H9 (cell line): ENCODE measurements around the gene CORO1C. TPM values are rescaled to one million over a fixed set of nuclear protein-coding genes. Genes with fewer than 3 reads are reported as not detected.

Experiments used
- DNase-seq: peaks from one replicate; pipeline ENCODE4 v3.0.0-alpha.2; 2017
- H2AFZ ChIP-seq: one replicate; pipeline ENCODE4 v1.6.1; 2013; ENCODE audit warnings: mild to moderate bottlenecking, low read length, control low read depth, moderate library complexity
- H2AK5ac ChIP-seq: 2 replicates; pipeline ENCODE4 v1.6.1; 2013; ENCODE audit warnings: low read length, control low read depth, mixed read lengths; ENCODE audit not compliant: insufficient read length
- H2BK120ac ChIP-seq: one replicate; pipeline ENCODE4 v1.6.1; 2013; ENCODE audit warnings: low read depth, mild to moderate bottlenecking, low read length, control low read depth, inconsistent platforms; ENCODE audit not compliant: poor library complexity, severe bottlenecking
- H2BK12ac ChIP-seq: 2 replicates; pipeline ENCODE4 v1.6.1; 2013; ENCODE audit warnings: low read length, control low read depth, mixed read lengths, low read depth; ENCODE audit not compliant: insufficient read length
- H2BK15ac ChIP-seq: 2 replicates; pipeline ENCODE4 v1.6.1; 2013; ENCODE audit warnings: low read depth, low read length, control low read depth
- H2BK20ac ChIP-seq: one replicate; pipeline ENCODE4 v1.6.1; 2013; ENCODE audit warnings: low read depth, mild to moderate bottlenecking, low read length, control low read depth, inconsistent platforms; ENCODE audit not compliant: poor library complexity, severe bottlenecking
- H2BK5ac ChIP-seq: 2 replicates; pipeline ENCODE4 v1.6.1; 2013; ENCODE audit warnings: low read length, control low read depth, mixed read lengths; ENCODE audit not compliant: insufficient read length
- H3K14ac ChIP-seq: 2 replicates; pipeline ENCODE4 v1.6.1; 2013; ENCODE audit warnings: low read length, control low read depth; ENCODE audit not compliant: insufficient read depth
- H3K18ac ChIP-seq: 2 replicates; pipeline ENCODE4 v1.6.1; 2013; ENCODE audit warnings: low read depth, mild to moderate bottlenecking, mixed read lengths, low read length, control low read depth; ENCODE audit not compliant: insufficient read length
- H3K23ac ChIP-seq: 2 replicates; pipeline ENCODE4 v1.6.1; 2013; ENCODE audit warnings: low read length, control low read depth, mixed read lengths, low read depth; ENCODE audit not compliant: insufficient read length
- H3K23me2 ChIP-seq: 2 replicates; pipeline ENCODE4 v1.6.1; 2013; ENCODE audit warnings: low read depth, mild to moderate bottlenecking, mixed read lengths, low read length, control low read depth; ENCODE audit not compliant: insufficient read length, poor library complexity, severe bottlenecking
- H3K27ac ChIP-seq: 2 replicates; pipeline ENCODE4 v1.5.1; 2013; ENCODE audit warnings: low read length, control low read depth, mixed read lengths, low read depth; ENCODE audit not compliant: insufficient read length
- H3K27me3 ChIP-seq: 2 replicates; pipeline ENCODE4 v1.6.1; 2013; ENCODE audit warnings: low read length, control low read depth, inconsistent platforms; ENCODE audit not compliant: insufficient read depth
- H3K4ac ChIP-seq: 2 replicates; pipeline ENCODE4 v1.6.1; 2013; ENCODE audit warnings: low read depth, mild to moderate bottlenecking, control low read depth, inconsistent platforms, low read length, moderate library complexity
- H3K4me1 ChIP-seq: 2 replicates; pipeline ENCODE4 v1.6.1; 2013; ENCODE audit warnings: low read length, control low read depth, inconsistent platforms; ENCODE audit not compliant: insufficient read depth
- H3K4me2 ChIP-seq: 2 replicates; pipeline ENCODE4 v1.6.1; 2013; ENCODE audit warnings: low read length, control low read depth, mixed read lengths; ENCODE audit not compliant: insufficient read length, insufficient read depth
- H3K56ac ChIP-seq: 2 replicates; pipeline ENCODE4 v1.6.1; 2013; ENCODE audit warnings: low read depth, mild to moderate bottlenecking, mixed read lengths, low read length, control low read depth; ENCODE audit not compliant: insufficient read length
- H3K79me1 ChIP-seq: 2 replicates; pipeline ENCODE4 v1.6.1; 2013; ENCODE audit warnings: low read depth, mild to moderate bottlenecking, moderate library complexity, low read length, control low read depth, inconsistent platforms; ENCODE audit not compliant: insufficient read depth, poor library complexity, severe bottlenecking
- H3K79me2 ChIP-seq: 2 replicates; pipeline ENCODE4 v1.6.1; 2013; ENCODE audit warnings: low read length, control low read depth, inconsistent platforms; ENCODE audit not compliant: insufficient read depth
- H3K9ac ChIP-seq: 2 replicates; pipeline ENCODE4 v1.6.1; 2013; ENCODE audit warnings: low read length, control low read depth, mixed read lengths; ENCODE audit not compliant: insufficient read length; ENCODE audit errors: extremely low read depth
- H3K9me3 ChIP-seq: one replicate; pipeline ENCODE4 v1.6.1; 2013; ENCODE audit warnings: low read depth, low read length, inconsistent platforms; ENCODE audit not compliant: control insufficient read depth
- H3T11ph ChIP-seq: one replicate; pipeline ENCODE4 v1.6.1; 2013; ENCODE audit warnings: mild to moderate bottlenecking, low read length, control low read depth, inconsistent platforms
- H4K20me1 ChIP-seq: one replicate; pipeline ENCODE4 v1.6.1; 2013; ENCODE audit not compliant: control insufficient read depth, insufficient read length, insufficient read depth
- H4K5ac ChIP-seq: 2 replicates; pipeline ENCODE4 v1.6.1; 2013; ENCODE audit warnings: low read depth, mild to moderate bottlenecking, mixed read lengths, low read length, control low read depth; ENCODE audit not compliant: insufficient read length
- H4K8ac ChIP-seq: replicated peaks from 2 replicates; pipeline ENCODE4 v1.6.1; 2013; ENCODE audit warnings: low read length, control low read depth, mixed read lengths, low read depth; ENCODE audit not compliant: insufficient read length
- H4K91ac ChIP-seq: 2 replicates; pipeline ENCODE4 v1.6.1; 2013; ENCODE audit warnings: low read depth, mild to moderate bottlenecking, moderate library complexity, mixed read lengths, low read length, control low read depth; ENCODE audit not compliant: insufficient read length
- H3K27ac Mint-ChIP-seq, 3 experiments: 2 replicates in 2 of 3; 3 replicates in 1 of 3; pipeline ENCODE4 v1.8.0; 2020 to 2021; ENCODE audit warnings: mixed read lengths in 3 of 3, mild to moderate bottlenecking in 1 of 3, moderate library complexity in 1 of 3
- H3K27me3 Mint-ChIP-seq: 2 replicates; pipeline ENCODE4 v1.8.0; 2021; ENCODE audit warnings: low read depth, mild to moderate bottlenecking, moderate library complexity, mixed read lengths
- H3K36me3 Mint-ChIP-seq, 3 experiments: 2 replicates in 2 of 3; 3 replicates in 1 of 3; pipeline ENCODE4 v1.8.0; 2020 to 2021; ENCODE audit warnings: low read depth in 3 of 3, mixed read lengths in 3 of 3; ENCODE audit not compliant: insufficient read depth in 1 of 3
- H3K4me1 Mint-ChIP-seq, 2 experiments: 2 replicates each; pipeline ENCODE4 v1.8.0; 2020; ENCODE audit warnings: mixed read lengths in 2 of 2
- H3K4me3 Mint-ChIP-seq, 2 experiments: 2 replicates in 1 of 2; 3 replicates in 1 of 2; pipeline ENCODE4 v1.8.0; 2020 to 2021; ENCODE audit warnings: mild to moderate bottlenecking in 2 of 2, mixed read lengths in 2 of 2, moderate library complexity in 1 of 2
- H3K9me3 Mint-ChIP-seq, 2 experiments: 2 replicates in 1 of 2; 3 replicates in 1 of 2; pipeline ENCODE4 v1.8.0; 2020; ENCODE audit warnings: mild to moderate bottlenecking in 2 of 2, mixed read lengths in 2 of 2, moderate library complexity in 1 of 2
- CTCF ChIP-seq: fragments of 200-600 bp; sonication (generic); conservative IDR thresholded peaks from 3 replicates; pipeline ENCODE4 v1.8.0; 2021; ENCODE audit warnings: antibody characterized with exemption, mild to moderate bottlenecking
- WGBS: extraction: QIAGEN DNeasy Blood & Tissue Kit; methylation state at CpG from one replicate; pipeline ENCODE4 v1.1.7; 2013; ENCODE audit warnings: missing lambda C conversion rate, low lambda C conversion rate, mixed read lengths; ENCODE audit not compliant: insufficient read length; ENCODE audit errors: extremely low coverage; 5-methylcytosine and 5-hydroxymethylcytosine counted together
- total RNA-seq: library from RNA; stranded (reverse); gene quantifications from 2 replicates; pipeline ENCODE4 v1.2.1, GENCODE V29; 2021

The CORO1C gene
- total RNA-seq, 1 experiment from 2014 or later = 154 TPM

- H2BK5ac ChIP-seq = no peak overlapping the region
- no peak overlapping the region for H3K4me2 ChIP-seq
- H4K91ac ChIP-seq = no peak overlapping the region
- no peak overlapping the region for H3K27ac ChIP-seq
- no peak overlapping the region for H3K56ac ChIP-seq
- H3K4me3 Mint-ChIP-seq = no peak overlapping the region
- H3K27ac Mint-ChIP-seq = no peak overlapping the region
- H4K8ac ChIP-seq = no peak overlapping the region
- H4K5ac ChIP-seq = no peak overlapping the region
- H3K23ac ChIP-seq = no peak overlapping the region
- no peak overlapping the region for H2BK20ac ChIP-seq
- H3K79me2 ChIP-seq = peaks cover 26% of the 10 kb centered on the region
- no peak overlapping the region for H3K14ac ChIP-seq
- H3T11ph ChIP-seq = no peak overlapping the region
- H3K4ac ChIP-seq = no peak overlapping the region
- no peak overlapping the region for H2BK120ac ChIP-seq
- no peaks in the 10 kb centered on the region for H4K20me1 ChIP-seq
- H3K4me1 Mint-ChIP-seq = peaks cover 49 to 55% of the 10 kb centered on the region in 2 experiments
- no peak overlapping the region for H3K9ac ChIP-seq
- H3K27me3 ChIP-seq = no peaks in the 10 kb centered on the region
- H2BK15ac ChIP-seq = no peak overlapping the region
- WGBS = no CpG with 5 or more reads among the region's 7 CpGs
- H3K79me1 ChIP-seq = no peaks in the 10 kb centered on the region
- no peak overlapping the region for H2BK12ac ChIP-seq
- no peak for TF ChIP-seq CTCF
- no peak overlapping the region for H2AK5ac ChIP-seq
- peaks cover 6% of the 10 kb centered on the region for H3K23me2 ChIP-seq
- H3K4me1 ChIP-seq = no peaks in the 10 kb centered on the region; the same call in 1 of the 2 replicates
- H3K9me3 ChIP-seq = no peaks in the 10 kb centered on the region
- DNase-seq = no peak
- H3K27me3 Mint-ChIP-seq = no peaks in the 10 kb centered on the region
- no peaks in the 10 kb centered on the region; a peak in 1 of 5 replicates for H3K9me3 Mint-ChIP-seq
- H3K18ac ChIP-seq = no peak overlapping the region
- no peak overlapping the region for H2AFZ ChIP-seq
- peaks cover 0 to 2% (median 1%) of the 10 kb centered on the region in 3 experiments; a peak in 2 of 7 replicates for H3K36me3 Mint-ChIP-seq
Observed at GRCh38 chr12:108727868-108728735, 3.2 kb downstream of the CORO1C start.
